ENCODE data around the gene GNLY. TPM values are rescaled to one million over a fixed set of nuclear protein-coding genes. Genes with fewer than 3 reads are reported as not detected.
A peak's percentile ranks its signal among the peaks of the same experiment; 100 is the strongest.

Gene GNLY
- total and polyA plus RNA-seq, 2 of the 13 experiments (the other 11 are each of a cell fraction or from before 2014, with no cell fraction given): not detected

DNA sequence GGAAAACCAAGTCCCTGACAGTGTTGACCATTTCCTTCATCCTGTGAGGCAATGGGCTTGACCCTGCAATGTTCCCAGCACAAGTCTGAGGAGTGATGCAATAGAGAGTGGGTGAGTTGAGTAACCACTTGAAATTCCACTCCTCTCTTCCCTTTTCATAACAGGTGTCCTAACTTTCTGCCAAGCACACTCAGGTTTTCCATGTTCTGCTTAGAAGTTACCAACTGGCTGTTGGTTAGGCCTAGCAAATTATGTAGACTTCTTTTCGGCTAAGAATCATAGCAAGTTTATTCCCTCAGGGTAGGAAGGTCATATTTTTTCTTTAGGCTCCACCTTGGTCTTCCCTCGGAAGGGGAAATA lies 11.5 kb downstream of the GNLY start (continued):
- TF ChIP-seq CHD4 (IDR thresholded peaks at IDR 0.05; ENCODE audit: borderline replicate concordance, low read length) (no peak), ZNF282 (IDR thresholded peaks at IDR 0.05; ENCODE audit: partially characterized antibody) (no peak), CHD2 (IDR thresholded peaks at IDR 0.05; ENCODE audit: low read depth, low read length) (0 out of 2 replicates have a peak, but pooled peaks have one; percentile 40), ZNF562 (CRISPR knock-in tag; IDR thresholded peaks at IDR 0.05; ENCODE audit: borderline replicate concordance) (no peak), MIER3 (CRISPR knock-in tag; IDR thresholded peaks at IDR 0.05; ENCODE audit: borderline replicate concordance) (peak; percentile 19; the same call in 1 of the 2 replicates), FOSL2 (CRISPR knock-in tag; IDR thresholded peaks at IDR 0.05) (peak; percentile 73), CEBPG (CRISPR knock-in tag; IDR thresholded peaks at IDR 0.05) (peak; percentile 96), ARID5B (CRISPR knock-in tag; IDR thresholded peaks at IDR 0.05) (peak; percentile 67), CBX5 (CRISPR knock-in tag; IDR thresholded peaks at IDR 0.05; ENCODE audit: borderline replicate concordance) (peak; percentile 76), FOXA1 (IDR thresholded peaks at IDR 0.05) (no peak), FOXA1 (CRISPR knock-in tag; IDR thresholded peaks at IDR 0.05) (peak; percentile 48; the same call in 1 of the 2 replicates), GATAD1 (CRISPR knock-in tag; IDR thresholded peaks at IDR 0.05) (no peak), RARA (CRISPR knock-in tag; IDR thresholded peaks at IDR 0.05) (peak; percentile 84), ZNF777 (CRISPR knock-in tag; IDR thresholded peaks at IDR 0.05) (no peak), THAP11 (CRISPR knock-in tag; IDR thresholded peaks at IDR 0.05) (peak; percentile 64), ZBTB26 (CRISPR knock-in tag; IDR thresholded peaks at IDR 0.05; ENCODE audit: borderline replicate concordance) (no peak), FOXJ3 (CRISPR knock-in tag; IDR thresholded peaks at IDR 0.05; ENCODE audit: borderline replicate concordance) (no peak), FOXM1 (CRISPR knock-in tag; IDR thresholded peaks at IDR 0.05) (no peak), GATAD2A (CRISPR knock-in tag; IDR thresholded peaks at IDR 0.05) (peak; percentile 91), HDAC1 (CRISPR knock-in tag; IDR thresholded peaks at IDR 0.05) (no peak), ZNF883 (CRISPR knock-in tag; IDR thresholded peaks at IDR 0.05; ENCODE audit: not compliant biosample characterization) (no peak), HMG20A (CRISPR knock-in tag; IDR thresholded peaks at IDR 0.05; ENCODE audit: borderline replicate concordance) (0 out of 2 replicates have a peak, but pooled peaks have one; percentile 53), BCL6 (CRISPR knock-in tag; IDR thresholded peaks at IDR 0.05) (peak; percentile 36; the same call in 1 of the 2 replicates), NFIB (CRISPR knock-in tag; IDR thresholded peaks at IDR 0.05; ENCODE audit: borderline replicate concordance) (no peak), TEAD3 (CRISPR knock-in tag; optimal IDR thresholded peaks at IDR 0.05; ENCODE audit: borderline replicate concordance) (peak; percentile 53), GABPB1 (CRISPR knock-in tag; IDR thresholded peaks at IDR 0.05) (peak; percentile 36; the same call in 1 of the 2 replicates), NR2C2 (CRISPR knock-in tag; IDR thresholded peaks at IDR 0.05; ENCODE audit: borderline replicate concordance) (peak; percentile 55; the same call in 1 of the 2 replicates), PCBP1 (IDR thresholded peaks at IDR 0.05; ENCODE audit: borderline replicate concordance, low read depth, low read length) (no peak)
- TF ChIP-seq, protein P1, sequence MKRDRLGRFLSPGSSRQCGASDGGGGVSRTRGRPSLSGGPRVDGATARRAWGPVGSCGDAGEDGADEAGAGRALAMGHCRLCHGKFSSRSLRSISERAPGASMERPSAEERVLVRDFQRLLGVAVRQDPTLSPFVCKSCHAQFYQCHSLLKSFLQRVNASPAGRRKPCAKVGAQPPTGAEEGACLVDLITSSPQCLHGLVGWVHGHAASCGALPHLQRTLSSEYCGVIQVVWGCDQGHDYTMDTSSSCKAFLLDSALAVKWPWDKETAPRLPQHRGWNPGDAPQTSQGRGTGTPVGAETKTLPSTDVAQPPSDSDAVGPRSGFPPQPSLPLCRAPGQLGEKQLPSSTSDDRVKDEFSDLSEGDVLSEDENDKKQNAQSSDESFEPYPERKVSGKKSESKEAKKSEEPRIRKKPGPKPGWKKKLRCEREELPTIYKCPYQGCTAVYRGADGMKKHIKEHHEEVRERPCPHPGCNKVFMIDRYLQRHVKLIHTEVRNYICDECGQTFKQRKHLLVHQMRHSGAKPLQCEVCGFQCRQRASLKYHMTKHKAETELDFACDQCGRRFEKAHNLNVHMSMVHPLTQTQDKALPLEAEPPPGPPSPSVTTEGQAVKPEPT (CRISPR knock-in tag; IDR thresholded peaks at IDR 0.05; ENCODE audit: low read depth): no peak
